Lower lobe of right lung (tissue), 2 donors: ENCODE results near the gene CLCN2. TPM values are rescaled to one million over a fixed set of nuclear protein-coding genes. Genes with fewer than 3 reads are reported as not detected.

Experiments
- ATAC-seq, 2 donors: fragments of 200-7000 bp; cut with Tn5 transposase; one replicate each; pipeline ENCODE4 v1.9.1; 2020 to 2022; ENCODE audit warnings: mild to moderate bottlenecking in 2 of 2, moderate library complexity in 2 of 2
- DNase-seq: peaks from one replicate; pipeline ENCODE4 v3.0.0-alpha.2; 2020
- H3K27ac ChIP-seq: fragments of 200-600 bp; one replicate; pipeline ENCODE4 v1.8.0; 2022
- H3K27me3 ChIP-seq: fragments of 200-600 bp; one replicate; pipeline ENCODE4 v1.8.0; 2022; ENCODE audit warnings: low read depth
- H3K36me3 ChIP-seq: fragments of 200-600 bp; one replicate; pipeline ENCODE4 v1.8.0; 2022; ENCODE audit warnings: mild to moderate bottlenecking
- H3K4me1 ChIP-seq: fragments of 200-600 bp; one replicate; pipeline ENCODE4 v1.8.0; 2022
- H3K4me3 ChIP-seq: fragments of 200-600 bp; one replicate; pipeline ENCODE4 v1.8.0; 2022; ENCODE audit warnings: mild to moderate bottlenecking
- H3K9me3 ChIP-seq: fragments of 200-600 bp; one replicate; pipeline ENCODE4 v1.8.0; 2022
- CTCF ChIP-seq: fragments of 200-600 bp; IDR thresholded peaks from one replicate; pipeline ENCODE4 v1.8.0; 2022; ENCODE audit warnings: antibody characterized with exemption, mild to moderate bottlenecking
- intact Hi-C: fragments of 100-400 bp; cut with DNase I; formaldehyde crosslinking; loops from one replicate; pipeline ENCODE4 v1.11.0; 2022
- total RNA-seq: library from RNA; stranded (reverse); fragmentation: NEBNext Ultra II Directional; extraction: Animal tissue kit (Norgen Biotek cat#: 25700); gene quantifications from one replicate; pipeline ENCODE4 v1.2.1, GENCODE V29; 2021
- donor health status: DM: no; HTN: yes; CAD: no; lungs with severe emphysema.

CLCN2 gene
- total RNA-seq, 1 donor from 2014 or later = 4.4 TPM

DNA sequence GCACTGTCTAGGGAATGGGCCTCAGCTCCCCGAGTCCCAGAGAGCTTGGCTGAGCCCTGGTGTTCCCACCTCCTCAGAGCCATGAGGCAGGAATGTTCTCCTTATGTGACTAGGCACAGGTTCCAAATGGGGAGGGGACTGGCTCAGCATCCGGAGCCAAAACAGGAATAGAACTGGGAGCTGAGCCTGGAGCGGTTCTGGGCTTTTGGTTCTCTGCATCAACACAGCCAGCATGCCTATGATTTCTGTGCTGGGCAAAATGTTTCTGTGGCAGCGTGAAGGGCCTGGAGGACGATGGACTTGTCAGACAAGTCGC is 24.0 kb downstream of the CLCN2 start, which contains the start of gene FAM131A:
Gene FAM131A (plus strand): TSS at position 202 of the 316 bp plus-strand sequence. CDS start 31 bp downstream, at position 233.
- TF ChIP-seq CTCF = no peak
- DNase-seq (no peak), ATAC-seq (no peak)
- intact Hi-C loops = no loop called here
- Histone ChIP-seq H3K4me1 (peaks cover 32% of the 10 kb centered on the region), H3K9me3 (no peaks in the 10 kb centered on the region), H3K27me3 (no peaks in the 10 kb centered on the region), H3K36me3 (peaks cover 42% of the 10 kb centered on the region), H3K27ac (peak within 1 kb of the TSS; percentile 93), H3K4me3 (peak within 1 kb of the TSS; percentile 78)

- H3K36me3 ChIP-seq = peaks cover 42% of the 10 kb centered on the region
- no peaks in the 10 kb centered on the region for H3K27me3 ChIP-seq
- H3K4me1 ChIP-seq = peaks cover 32% of the 10 kb centered on the region
- TF ChIP-seq CTCF = no peak
- peak overlapping the region; percentile 93 for H3K27ac ChIP-seq
- H3K9me3 ChIP-seq = no peaks in the 10 kb centered on the region
- peak; percentile 11 to 29 for ATAC-seq
- DNase-seq = no peak
- H3K4me3 ChIP-seq = peak overlapping the region; percentile 78
- intact Hi-C loops = no loop called here
Measured at GRCh38 chr3:184336547-184337398, 24.6 kb downstream of the CLCN2 start.

GRCh38 chr3:184335661-184336546 is 25.5 kb downstream of the CLCN2 start:
- DNase-seq = peak; percentile 90
- intact Hi-C loops = no loop called here
- no peak for TF ChIP-seq CTCF

GRCh38 chr3:184335291-184335660 is 26.1 kb downstream of the CLCN2 start:
- no peaks in the 10 kb centered on the region for H3K27me3 ChIP-seq
- intact Hi-C loops = no loop called here
- ATAC-seq = no peak
- peak overlapping the region; percentile 93 for H3K27ac ChIP-seq
- no peaks in the 10 kb centered on the region for H3K9me3 ChIP-seq
- peak overlapping the region; percentile 78 for H3K4me3 ChIP-seq
- H3K4me1 ChIP-seq = peaks cover 32% of the 10 kb centered on the region
- no peak for TF ChIP-seq CTCF
- peaks cover 52% of the 10 kb centered on the region for H3K36me3 ChIP-seq
- no peak for DNase-seq

More at GRCh38 chr3:184335661-184336546, 25.5 kb downstream of the CLCN2 start:
- Histone ChIP-seq H3K27me3 (no peaks in the 10 kb centered on the region), H3K4me3 (peak overlapping the region; percentile 78), H3K36me3 (peaks cover 46% of the 10 kb centered on the region), H3K4me1 (peaks cover 32% of the 10 kb centered on the region), H3K27ac (peak overlapping the region; percentile 93), H3K9me3 (no peaks in the 10 kb centered on the region)
- peak; percentile 88 to 89 for ATAC-seq

GRCh38 chr3:184334470-184335158 is 26.8 kb downstream of the CLCN2 start:
- intact Hi-C loops = no loop called here
- TF ChIP-seq CTCF = no peak
- H3K27ac ChIP-seq = peak overlapping the region; percentile 93
- no peak overlapping the region for H3K4me3 ChIP-seq
- ATAC-seq = no peak
- H3K9me3 ChIP-seq = no peaks in the 10 kb centered on the region
- H3K4me1 ChIP-seq = peaks cover 32% of the 10 kb centered on the region
- peaks cover 59% of the 10 kb centered on the region for H3K36me3 ChIP-seq
- no peak for DNase-seq
- H3K27me3 ChIP-seq = no peaks in the 10 kb centered on the region
